ENCODE data around the gene DKKL1. TPM values are rescaled to one million over a fixed set of nuclear protein-coding genes. Genes with fewer than 3 reads are reported as not detected.
A peak's percentile ranks its signal among the peaks of the same experiment; 100 is the strongest.

DKKL1 gene
- total RNA-seq, 1 experiment from 2014 or later = 0.53 TPM

- DNase-seq (ENCODE audit: low spot score) = no peak
Observed at GRCh38 chr19:49396738-49397505, 33.2 kb downstream of the DKKL1 start.

- DNase-seq (ENCODE audit: low spot score) = no peak
Observed at GRCh38 chr19:49398001-49398615, 34.4 kb downstream of the DKKL1 start.

- no peak for DNase-seq (ENCODE audit: low spot score)
Observed at GRCh38 chr19:49398931-49399330, 35.3 kb downstream of the DKKL1 start.

- no peak for DNase-seq (ENCODE audit: low spot score)
Observed at GRCh38 chr19:49400029-49400428, 36.4 kb downstream of the DKKL1 start.

- no peak for DNase-seq (ENCODE audit: low spot score)
Observed at GRCh38 chr19:49403404-49404187, 39.9 kb downstream of the DKKL1 start.

- DNase-seq (ENCODE audit: low spot score) = no peak
Observed at GRCh38 chr19:49407079-49407478, 43.4 kb downstream of the DKKL1 start.

GRCh38 chr19:49407482-49408015, 43.9 kb downstream of the DKKL1 start:
- no peak for DNase-seq (ENCODE audit: low spot score)

- no peak for DNase-seq (ENCODE audit: low spot score)
Observed at GRCh38 chr19:49408816-49409440, 45.3 kb downstream of the DKKL1 start.

GRCh38 chr19:49409441-49410029, 45.9 kb downstream of the DKKL1 start:
- no peak for DNase-seq (ENCODE audit: low spot score)

GRCh38 chr19:49411681-49412326, 48.1 kb downstream of the DKKL1 start:
- no peak for DNase-seq (ENCODE audit: low spot score)

GRCh38 chr19:49413348-49413747, 49.7 kb downstream of the DKKL1 start:
- no peak for DNase-seq (ENCODE audit: low spot score)

- DNase-seq (ENCODE audit: low spot score) = no peak
Observed at GRCh38 chr19:49414256-49414655, 50.6 kb downstream of the DKKL1 start.

- DNase-seq (ENCODE audit: low spot score) = no peak
Observed at GRCh38 chr19:49415102-49415809, 51.6 kb downstream of the DKKL1 start.

- no peak for DNase-seq (ENCODE audit: low spot score)
Observed at GRCh38 chr19:49415810-49416200, 52.1 kb downstream of the DKKL1 start.

- no peak for DNase-seq (ENCODE audit: low spot score)
Observed at GRCh38 chr19:49417088-49417487, 53.4 kb downstream of the DKKL1 start.

GRCh38 chr19:49418511-49418910, 54.8 kb downstream of the DKKL1 start:
- no peak for DNase-seq (ENCODE audit: low spot score)

GRCh38 chr19:49419173-49419572, 55.5 kb downstream of the DKKL1 start:
- no peak for DNase-seq (ENCODE audit: low spot score)

- DNase-seq (ENCODE audit: low spot score) = no peak
Observed at GRCh38 chr19:49420227-49420626, 56.5 kb downstream of the DKKL1 start.

- DNase-seq (ENCODE audit: low spot score) = peak; percentile 57
Observed at GRCh38 chr19:49421039-49421877, 57.6 kb downstream of the DKKL1 start.

All from HT-29 (cell line).